Endothelial cell of umbilical vein (primary cell): ENCODE measurements around the gene PRRC2C. TPM values are rescaled to one million over a fixed set of nuclear protein-coding genes. Genes with fewer than 3 reads are reported as not detected.

Experiments used
- BruUV-seq: library from RNA; stranded (reverse); fragments of 400-500 nt; replicated peaks from 2 replicates; lab custom pipeline; 2021; lab: Mats Ljungman, UMichigan
- CTCF ChIA-PET: fragments of 300-600, 350-600 bp; sonication (Branson Sonifier 250); formaldehyde crosslinking; loops from one replicate; lab custom pipeline; 2021; ENCODE audit warnings: antibody characterized with exemption, inconsistent platforms; lab: Charles Lee
- POLR2A ChIA-PET: fragments of 300-600, 350-600 bp; sonication (Branson Sonifier 250); formaldehyde crosslinking; loops from one replicate; lab custom pipeline; 2021; ENCODE audit warnings: antibody characterized with exemption, inconsistent platforms; lab: Charles Lee
- DNase-seq: peaks from one replicate; pipeline ENCODE4 v3.0.0-alpha.2; 2011; ENCODE audit warnings: low read depth, low spot score
- FAIRE-seq: peaks from 2 replicates; lab custom pipeline; 2011; peaks lifted over from hg19 to GRCh38; lab: Jason Lieb, UNC
- H2AFZ ChIP-seq: 2 replicates; pipeline ENCODE4 v1.6.0; 2012; ENCODE audit warnings: low read depth, low read length, control low read depth, inconsistent platforms
- H3K27ac ChIP-seq: 2 replicates; pipeline ENCODE4 v1.5.1; 2011; ENCODE audit warnings: low read depth, mild to moderate bottlenecking, control low read depth, low read length, moderate library complexity; ENCODE audit not compliant: insufficient read depth
- H3K27me3 ChIP-seq, 2 experiments: 2 replicates each; pipeline versions ENCODE4 v1.6.0 to v1.6.1; 2011; ENCODE audit warnings: low read length in 2 of 2, mixed read lengths in 1 of 2; ENCODE audit not compliant: control insufficient read depth in 2 of 2, insufficient read depth in 2 of 2
- H3K36me3 ChIP-seq, 2 experiments: 2 replicates in 1 of 2; 3 replicates in 1 of 2; pipeline ENCODE4 v1.5.1; 2011; ENCODE audit warnings: low read length in 2 of 2, mild to moderate bottlenecking in 1 of 2, moderate library complexity in 1 of 2; ENCODE audit not compliant: control insufficient read depth in 2 of 2, insufficient read depth in 2 of 2; ENCODE audit errors: extremely low read depth in 1 of 2
- H3K4me1 ChIP-seq: 3 replicates; pipeline ENCODE4 v1.5.1; 2011; ENCODE audit warnings: mild to moderate bottlenecking, low read length; ENCODE audit not compliant: control insufficient read depth, insufficient read depth; ENCODE audit errors: extremely low read depth
- H3K4me2 ChIP-seq: 2 replicates; pipeline ENCODE4 v1.6.1; 2011; ENCODE audit warnings: low read length, control low read depth, mixed read lengths; ENCODE audit not compliant: insufficient read depth
- H3K4me3 ChIP-seq, 3 experiments: fragments of 200-600 bp in 1 of 3; sonication (generic), shearing (Covaris generic) in 1 of 3; replicated peaks in 1 of 3; 2 replicates each; pipeline ENCODE4 v1.5.1; 2011 to 2016; ENCODE audit warnings: control low read depth in 3 of 3, low read length in 3 of 3, mild to moderate bottlenecking in 2 of 3, inconsistent platforms in 1 of 3, low read depth in 1 of 3, moderate library complexity in 1 of 3; ENCODE audit not compliant: insufficient read depth in 1 of 3
- H3K79me2 ChIP-seq: 2 replicates; pipeline ENCODE4 v1.6.0; 2012; ENCODE audit warnings: low read length, inconsistent platforms; ENCODE audit not compliant: control insufficient read depth, insufficient read depth
- H3K9ac ChIP-seq: replicated peaks from 2 replicates; pipeline ENCODE3; 2011; ENCODE audit warnings: low read length, control low read depth; ENCODE audit not compliant: insufficient read depth; ENCODE audit errors: extremely low read depth
- H3K9me1 ChIP-seq: replicated peaks from 3 replicates; pipeline ENCODE4 v1.6.0; 2011; ENCODE audit warnings: mild to moderate bottlenecking, low read length; ENCODE audit not compliant: control insufficient read depth, insufficient read depth; ENCODE audit errors: extremely low read depth
- H3K9me3 ChIP-seq: replicated peaks from 2 replicates; pipeline ENCODE4 v1.5.1; 2012; ENCODE audit warnings: low read length, inconsistent platforms; ENCODE audit not compliant: control insufficient read depth, insufficient read depth
- H4K20me1 ChIP-seq: replicated peaks from 2 replicates; pipeline ENCODE3; 2011; ENCODE audit warnings: mild to moderate bottlenecking, low read length; ENCODE audit not compliant: control insufficient read depth, insufficient read depth; ENCODE audit errors: extremely low read depth
- EZH2 ChIP-seq: IDR thresholded peaks from 2 replicates; pipeline ENCODE4 v1.6.1; 2012; ENCODE audit warnings: borderline replicate concordance, low read depth, mild to moderate bottlenecking, moderate library complexity, low read length, inconsistent platforms; ENCODE audit not compliant: severe bottlenecking
- FOS ChIP-seq: IDR thresholded peaks from 2 replicates; pipeline ENCODE4 v1.6.1; 2011; ENCODE audit warnings: mild to moderate bottlenecking, low read length, moderate library complexity, borderline replicate concordance; ENCODE audit not compliant: insufficient read depth
- GATA2 ChIP-seq: IDR thresholded peaks from 2 replicates; pipeline ENCODE4 v1.7.0; 2011; ENCODE audit warnings: low read depth, mild to moderate bottlenecking, moderate library complexity, mixed read lengths, low read length; ENCODE audit not compliant: insufficient read length, insufficient read depth
- JUN ChIP-seq: IDR thresholded peaks from 2 replicates; pipeline ENCODE4 v1.6.1; 2011; ENCODE audit warnings: borderline replicate concordance, low read depth; ENCODE audit not compliant: insufficient read length, insufficient read depth
- MYC ChIP-seq: IDR thresholded peaks from one replicate; pipeline ENCODE4 v1.6.1; 2011; ENCODE audit warnings: mild to moderate bottlenecking, low read depth, low read length
- POLR2A ChIP-seq: IDR thresholded peaks from 2 replicates; pipeline ENCODE4 v1.6.1; 2012; ENCODE audit warnings: low read depth, mild to moderate bottlenecking, control low read depth, low read length
- POLR2AphosphoS5 ChIP-seq: IDR thresholded peaks from 2 replicates; pipeline ENCODE4 v1.6.1; 2012; ENCODE audit warnings: low read depth, mild to moderate bottlenecking, control low read depth, low read length, moderate library complexity; ENCODE audit not compliant: insufficient read depth
- dilution Hi-C: fragments of 300-500 bp; cut with MboI; formaldehyde crosslinking; loops from one replicate; pipeline ENCODE4 v1.15.0; 2019; ENCODE audit warnings: low sequenced_read_pairs; ENCODE audit not compliant: extremely low pct_ligation_motif_present
- intact Hi-C: fragments of 100-400 bp; cut with micrococcal nuclease; formaldehyde crosslinking; loops from one replicate; pipeline ENCODE4 v1.10.0; 2022
- polyA plus RNA-seq, 4 experiments: library from polyadenylated mRNA; depleted of rRNA in 3 of 4; stranded (reverse) in 3 of 4; unstranded in 1 of 4; fragments of >200 nt; gene quantifications; 2 replicates each; pipeline versions ENCODE4 v1.2.1 to v1.2.3, GENCODE V29; 2011 to 2012; ENCODE audit warnings: missing spikeins in 1 of 4
- total RNA-seq: library from RNA; stranded (reverse); gene quantifications from 2 replicates; pipeline ENCODE4 v1.2.3, GENCODE V29; 2021
- TF ChIP-seq, protein P1 (sequence below), 2 donors: IDR thresholded peaks; 1 replicate in 1 of 2; 2 replicates in 1 of 2; pipeline ENCODE4 v1.5.1; 2011; ENCODE audit warnings: low read length in 2 of 2, mild to moderate bottlenecking in 2 of 2, moderate library complexity in 2 of 2, control low read depth in 1 of 2, inconsistent platforms in 1 of 2, low read depth in 1 of 2; ENCODE audit not compliant: insufficient read depth in 1 of 2; ENCODE audit errors: extremely low read depth in 1 of 2
- TF ChIP-seq, protein P2 (sequence below): IDR thresholded peaks from 2 replicates; pipeline ENCODE4 v1.6.1; 2011; ENCODE audit not compliant: insufficient read depth, insufficient read length

Gene PRRC2C
- total and polyA plus RNA-seq, 2 donors (not counting 3 experiments of a cell fraction or from before 2014, with no cell fraction given), result 65.7 to 199 TPM

- intact Hi-C loops (no loop called here), dilution Hi-C loops (no loop called here)
- Histone ChIP-seq H3K9me3 (no peaks in the 10 kb centered on the region), H4K20me1 (peaks cover 2% of the 10 kb centered on the region), H3K4me3 (no peak overlapping the region), H3K9me1 (no peaks in the 10 kb centered on the region), H2AFZ (no peak overlapping the region), H3K27me3 (no peaks in the 10 kb centered on the region), H3K4me1 (no peaks in the 10 kb centered on the region), H3K4me2 (no peak overlapping the region), H3K79me2 (no peaks in the 10 kb centered on the region), H3K27ac (no peak overlapping the region), H3K36me3 (peaks cover 18 to 48% of the 10 kb centered on the region in 2 experiments), H3K9ac (no peak overlapping the region)
- no peak for TF ChIP-seq GATA2
- TF ChIP-seq, protein P1, sequence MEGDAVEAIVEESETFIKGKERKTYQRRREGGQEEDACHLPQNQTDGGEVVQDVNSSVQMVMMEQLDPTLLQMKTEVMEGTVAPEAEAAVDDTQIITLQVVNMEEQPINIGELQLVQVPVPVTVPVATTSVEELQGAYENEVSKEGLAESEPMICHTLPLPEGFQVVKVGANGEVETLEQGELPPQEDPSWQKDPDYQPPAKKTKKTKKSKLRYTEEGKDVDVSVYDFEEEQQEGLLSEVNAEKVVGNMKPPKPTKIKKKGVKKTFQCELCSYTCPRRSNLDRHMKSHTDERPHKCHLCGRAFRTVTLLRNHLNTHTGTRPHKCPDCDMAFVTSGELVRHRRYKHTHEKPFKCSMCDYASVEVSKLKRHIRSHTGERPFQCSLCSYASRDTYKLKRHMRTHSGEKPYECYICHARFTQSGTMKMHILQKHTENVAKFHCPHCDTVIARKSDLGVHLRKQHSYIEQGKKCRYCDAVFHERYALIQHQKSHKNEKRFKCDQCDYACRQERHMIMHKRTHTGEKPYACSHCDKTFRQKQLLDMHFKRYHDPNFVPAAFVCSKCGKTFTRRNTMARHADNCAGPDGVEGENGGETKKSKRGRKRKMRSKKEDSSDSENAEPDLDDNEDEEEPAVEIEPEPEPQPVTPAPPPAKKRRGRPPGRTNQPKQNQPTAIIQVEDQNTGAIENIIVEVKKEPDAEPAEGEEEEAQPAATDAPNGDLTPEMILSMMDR (IDR thresholded peaks at IDR 0.05; ENCODE audit: extremely low read depth in 1 of 2, insufficient read depth in 1 of 2, low read depth in 1 of 2, low read length in 2 of 2), result no peak
- TF ChIP-seq POLR2AphosphoS5, result no peak
- TF ChIP-seq POLR2A, result no peak
- no peak for TF ChIP-seq JUN
- TF ChIP-seq MYC, result no peak
- TF ChIP-seq EZH2, result no peak
- TF ChIP-seq FOS, result no peak
- TF ChIP-seq, protein P2, sequence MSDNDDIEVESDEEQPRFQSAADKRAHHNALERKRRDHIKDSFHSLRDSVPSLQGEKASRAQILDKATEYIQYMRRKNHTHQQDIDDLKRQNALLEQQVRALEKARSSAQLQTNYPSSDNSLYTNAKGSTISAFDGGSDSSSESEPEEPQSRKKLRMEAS, result no peak
- BruUV-seq, result no TSS peak
- CTCF ChIA-PET, result no interaction called here
- DNase-seq (no peak), FAIRE-seq (no peak)
- POLR2A ChIA-PET, result no interaction called here
Observed at GRCh38 chr1:171581766-171582165, 96.4 kb downstream of the PRRC2C start.
